Measurements from ENCODE around the gene SLC16A10.
"Not testable (repeated sequence)": the region's sequence is repeated elsewhere in the genome, so short reads cannot be mapped to it uniquely, and the experiment has no call there.

Gene SLC16A10

DNA sequence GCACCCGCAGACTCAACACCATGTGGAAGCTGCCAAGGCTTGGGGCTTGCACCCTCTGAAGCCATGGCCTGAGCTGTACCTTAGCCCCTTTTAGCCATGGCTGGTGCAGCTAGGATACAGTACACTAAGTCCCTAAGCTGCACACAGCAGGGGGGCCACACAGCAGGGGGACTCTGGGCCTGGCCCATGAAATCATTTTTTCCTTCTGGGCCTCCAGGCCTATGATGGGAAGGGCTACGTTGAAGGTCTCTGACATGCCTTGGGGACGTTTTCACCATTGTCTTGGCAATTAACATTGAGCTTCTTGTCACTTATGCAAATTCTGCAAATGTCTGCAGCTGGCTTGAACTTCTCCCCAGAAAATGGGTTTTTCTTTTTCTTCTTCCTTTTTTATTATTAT lies 103.3 kb downstream of the SLC16A10 start:
- H3K9ac ChIP-seq (ENCODE audit: low read length) = no peak overlapping the region
- TF ChIP-seq, protein P1, sequence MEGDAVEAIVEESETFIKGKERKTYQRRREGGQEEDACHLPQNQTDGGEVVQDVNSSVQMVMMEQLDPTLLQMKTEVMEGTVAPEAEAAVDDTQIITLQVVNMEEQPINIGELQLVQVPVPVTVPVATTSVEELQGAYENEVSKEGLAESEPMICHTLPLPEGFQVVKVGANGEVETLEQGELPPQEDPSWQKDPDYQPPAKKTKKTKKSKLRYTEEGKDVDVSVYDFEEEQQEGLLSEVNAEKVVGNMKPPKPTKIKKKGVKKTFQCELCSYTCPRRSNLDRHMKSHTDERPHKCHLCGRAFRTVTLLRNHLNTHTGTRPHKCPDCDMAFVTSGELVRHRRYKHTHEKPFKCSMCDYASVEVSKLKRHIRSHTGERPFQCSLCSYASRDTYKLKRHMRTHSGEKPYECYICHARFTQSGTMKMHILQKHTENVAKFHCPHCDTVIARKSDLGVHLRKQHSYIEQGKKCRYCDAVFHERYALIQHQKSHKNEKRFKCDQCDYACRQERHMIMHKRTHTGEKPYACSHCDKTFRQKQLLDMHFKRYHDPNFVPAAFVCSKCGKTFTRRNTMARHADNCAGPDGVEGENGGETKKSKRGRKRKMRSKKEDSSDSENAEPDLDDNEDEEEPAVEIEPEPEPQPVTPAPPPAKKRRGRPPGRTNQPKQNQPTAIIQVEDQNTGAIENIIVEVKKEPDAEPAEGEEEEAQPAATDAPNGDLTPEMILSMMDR (IDR thresholded peaks at IDR 0.05; ENCODE audit: low read depth, low read length) = no peak
- TF ChIP-seq EZH2phosphoT487 (IDR thresholded peaks at IDR 0.05; ENCODE audit: low read depth) = no peak

DNA sequence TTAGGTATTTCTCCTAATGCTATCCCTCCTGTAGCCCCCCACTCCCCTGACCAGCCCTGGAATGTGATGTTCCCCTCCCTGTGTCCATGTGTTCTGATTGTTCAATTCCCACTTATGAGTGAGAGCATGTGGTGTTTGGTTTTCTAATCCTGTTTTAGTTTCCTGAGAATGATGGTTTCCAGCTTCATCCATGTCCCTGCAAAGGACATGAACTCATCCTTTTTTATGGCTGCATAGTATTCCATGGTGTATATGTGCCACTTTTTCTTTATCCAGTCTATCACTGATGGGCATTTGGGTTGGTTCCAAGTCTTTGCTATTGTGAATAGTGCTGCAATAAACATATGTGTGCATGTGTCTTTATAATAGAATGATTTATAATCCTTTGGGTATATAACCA lies 103.8 kb downstream of the SLC16A10 start:
- not testable (repeated sequence) for H3K36me3 ChIP-seq (replicated peaks; ENCODE audit: low read depth, low read length); H3K27me3 ChIP-seq (ENCODE audit: low read depth, low read length); H3K79me2 ChIP-seq (ENCODE audit: low read length); H3K4me3 ChIP-seq (ENCODE audit: low read length); H3K27ac ChIP-seq (ENCODE audit: low read length); H4K20me1 ChIP-seq (ENCODE audit: insufficient read depth, low read length); H3K9me3 ChIP-seq (ENCODE audit: insufficient read depth, low read length); H3K4me2 ChIP-seq (ENCODE audit: low read length); H2AFZ ChIP-seq (ENCODE audit: low read depth, low read length); H3K4me1 ChIP-seq (ENCODE audit: low read length); H3K9ac ChIP-seq (ENCODE audit: low read length)

More for the DNA sequence above, 103.3 kb downstream of the SLC16A10 start:
- no peaks in the 10 kb centered on the region for H4K20me1 ChIP-seq (ENCODE audit: insufficient read depth, low read length)
- no peaks in the 10 kb centered on the region for H3K9me3 ChIP-seq (ENCODE audit: insufficient read depth, low read length)
- H3K4me2 ChIP-seq (ENCODE audit: low read length) = no peak overlapping the region
- no peak overlapping the region for H3K4me3 ChIP-seq (ENCODE audit: low read length)
- H2AFZ ChIP-seq (ENCODE audit: low read depth, low read length) = no peak overlapping the region
- H3K36me3 ChIP-seq (replicated peaks; ENCODE audit: low read depth, low read length) = no peaks in the 10 kb centered on the region
- no peaks in the 10 kb centered on the region for H3K79me2 ChIP-seq (ENCODE audit: low read length)
- no peak overlapping the region for H3K27ac ChIP-seq (ENCODE audit: low read length)
- H3K4me1 ChIP-seq (ENCODE audit: low read length) = no peaks in the 10 kb centered on the region
- H3K27me3 ChIP-seq (ENCODE audit: low read depth, low read length) = no peaks in the 10 kb centered on the region

DNA sequence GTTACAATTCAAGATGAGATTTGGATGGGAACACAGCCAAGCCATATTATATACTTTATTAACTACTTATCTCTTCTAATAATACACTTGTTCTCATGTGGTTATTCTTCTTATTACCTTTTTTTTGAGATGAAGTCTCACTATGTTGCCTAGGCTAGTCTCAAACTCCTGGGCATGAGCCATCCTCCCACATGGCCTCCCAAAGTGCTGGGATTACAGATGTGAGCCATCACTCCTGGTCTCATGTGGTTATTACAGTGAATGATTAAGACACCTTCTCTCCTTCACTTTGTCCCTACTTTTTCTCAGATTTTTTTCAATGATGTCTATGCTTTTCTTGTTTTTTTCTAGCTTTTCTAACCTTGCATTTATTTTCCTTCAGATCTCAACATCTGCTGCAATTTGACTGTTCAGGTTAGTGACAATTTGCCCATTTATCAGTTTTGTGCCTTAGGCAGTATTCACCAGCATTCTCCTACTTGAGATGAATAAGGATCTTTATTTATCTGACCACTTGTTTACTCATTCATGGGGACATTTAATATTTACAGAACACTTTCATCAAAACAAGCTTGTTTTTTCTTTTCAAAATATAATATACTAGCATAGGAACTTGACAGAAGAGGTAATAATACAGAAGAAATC lies 105.7 kb downstream of the SLC16A10 start:
- Histone ChIP-seq H3K27me3 (ENCODE audit: low read depth, low read length) (no peaks in the 10 kb centered on the region), H3K79me2 (ENCODE audit: low read length) (no peaks in the 10 kb centered on the region), H3K4me3 (ENCODE audit: low read length) (no peak overlapping the region), H3K4me2 (ENCODE audit: low read length) (no peak overlapping the region), H2AFZ (ENCODE audit: low read depth, low read length) (no peak overlapping the region), H3K4me1 (ENCODE audit: low read length) (no peaks in the 10 kb centered on the region), H3K27ac (ENCODE audit: low read length) (no peak overlapping the region), H3K36me3 (replicated peaks; ENCODE audit: low read depth, low read length) (no peaks in the 10 kb centered on the region), H3K9ac (ENCODE audit: low read length) (no peak overlapping the region), H3K9me3 (ENCODE audit: insufficient read depth, low read length) (no peaks in the 10 kb centered on the region), H4K20me1 (ENCODE audit: insufficient read depth, low read length) (no peaks in the 10 kb centered on the region)
- TF ChIP-seq, protein P1 (IDR thresholded peaks at IDR 0.05; ENCODE audit: low read depth, low read length) = no peak
- TF ChIP-seq EZH2phosphoT487 (IDR thresholded peaks at IDR 0.05; ENCODE audit: low read depth) = no peak

DNA sequence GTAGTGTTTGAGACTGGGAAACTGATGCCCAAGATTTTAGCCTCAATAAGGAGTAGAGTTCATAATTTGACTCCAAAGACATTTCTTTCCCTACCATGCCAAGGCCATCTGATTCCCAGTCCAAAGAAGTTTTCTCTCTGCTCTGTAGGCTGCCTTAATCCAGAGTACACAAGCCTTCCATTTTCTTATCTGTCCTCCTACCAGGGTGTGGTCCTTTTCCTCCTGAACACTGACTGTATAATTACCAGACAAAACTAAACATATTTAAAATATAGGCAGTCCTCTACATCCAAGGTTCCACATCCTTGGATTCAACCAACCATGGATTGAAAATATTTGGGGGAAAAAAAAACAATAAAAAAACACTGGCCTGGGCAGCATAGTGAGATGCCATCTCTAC lies 108.4 kb downstream of the SLC16A10 start:
- H3K27ac ChIP-seq (ENCODE audit: low read length) = no peak overlapping the region
- H3K27me3 ChIP-seq (ENCODE audit: low read depth, low read length) = no peaks in the 10 kb centered on the region
- no peak overlapping the region for H3K4me2 ChIP-seq (ENCODE audit: low read length)
- H2AFZ ChIP-seq (ENCODE audit: low read depth, low read length) = no peak overlapping the region
- H3K9me3 ChIP-seq (ENCODE audit: insufficient read depth, low read length) = no peaks in the 10 kb centered on the region
- no peak overlapping the region for H3K9ac ChIP-seq (ENCODE audit: low read length)
- peaks cover 10% of the 10 kb centered on the region for H3K4me1 ChIP-seq (ENCODE audit: low read length)
- no peak overlapping the region for H3K4me3 ChIP-seq (ENCODE audit: low read length)
- no peaks in the 10 kb centered on the region for H3K79me2 ChIP-seq (ENCODE audit: low read length)
- no peaks in the 10 kb centered on the region for H4K20me1 ChIP-seq (ENCODE audit: insufficient read depth, low read length)
- no peaks in the 10 kb centered on the region for H3K36me3 ChIP-seq (replicated peaks; ENCODE audit: low read depth, low read length)
- no peak for TF ChIP-seq EZH2phosphoT487 (IDR thresholded peaks at IDR 0.05; ENCODE audit: low read depth)
- TF ChIP-seq, protein P1 (IDR thresholded peaks at IDR 0.05; ENCODE audit: low read depth, low read length) = no peak
